RKO (cell line): ENCODE results near the gene CXCR5.

Experiments
- DNase-seq: peaks from one replicate; pipeline ENCODE4 v3.0.0-alpha.2; 2016; ENCODE audit warnings: low spot score

Gene CXCR5

GRCh38 chr11:118877487-118878162 is 6.1 kb upstream of the CXCR5 start:
- no peak for DNase-seq

GRCh38 chr11:118878163-118878563 is 5.5 kb upstream of the CXCR5 start:
- DNase-seq = no peak

- DNase-seq = no peak
These were observed 2.5 kb upstream of the CXCR5 start for GRCh38 chr11:118881228-118881627.

GRCh38 chr11:118882491-118882890 is 1.2 kb upstream of the CXCR5 start:
- DNase-seq = no peak

- no peak for DNase-seq
These were observed 706 bp upstream of the CXCR5 start for GRCh38 chr11:118883004-118883367.

- no peak for DNase-seq
These were observed 1.2 kb downstream of the CXCR5 start for GRCh38 chr11:118884875-118885274.

GRCh38 chr11:118885319-118885718 is 1.6 kb downstream of the CXCR5 start:
- no peak for DNase-seq

- DNase-seq = no peak
These were observed 2.3 kb downstream of the CXCR5 start for GRCh38 chr11:118885831-118886565.

- no peak for DNase-seq
These were observed 3.0 kb downstream of the CXCR5 start for GRCh38 chr11:118886681-118887111.

- DNase-seq = no peak
These were observed 3.5 kb downstream of the CXCR5 start for GRCh38 chr11:118887206-118887605.

- DNase-seq = no peak
These were observed 4.7 kb downstream of the CXCR5 start for GRCh38 chr11:118888398-118888797.

GRCh38 chr11:118889797-118890196 is 6.1 kb downstream of the CXCR5 start:
- DNase-seq = no peak

- DNase-seq = no peak
These were observed 8.8 kb downstream of the CXCR5 start for GRCh38 chr11:118892514-118892913.

GRCh38 chr11:118892964-118893363 is 9.3 kb downstream of the CXCR5 start:
- no peak for DNase-seq

- no peak for DNase-seq
These were observed 10.0 kb downstream of the CXCR5 start for GRCh38 chr11:118893662-118894061.

GRCh38 chr11:118894192-118894591 is 10.5 kb downstream of the CXCR5 start:
- DNase-seq = no peak

- no peak for DNase-seq
These were observed 11.7 kb downstream of the CXCR5 start for GRCh38 chr11:118895093-118896039.

- no peak for DNase-seq
These were observed 12.8 kb downstream of the CXCR5 start for GRCh38 chr11:118896472-118896913.

GRCh38 chr11:118896921-118897591 is 13.4 kb downstream of the CXCR5 start:
- no peak for DNase-seq

GRCh38 chr11:118897721-118898310 is 14.1 kb downstream of the CXCR5 start:
- no peak for DNase-seq
